Right lobe of liver (tissue), 6 donors: ENCODE measurements around the gene LIG3. TPM values are rescaled to one million over a fixed set of nuclear protein-coding genes. Genes with fewer than 3 reads are reported as not detected.

ENCODE experiments used
- ATAC-seq, 4 donors: fragments of 200-7000 bp; cut with Tn5 transposase; one replicate each; pipeline ENCODE4 v1.9.1; 2020; ENCODE audit warnings: mild to moderate bottlenecking in 4 of 4, moderate library complexity in 4 of 4
- DNase-seq, 3 donors: peaks; one replicate each; pipeline ENCODE4 v3.0.0-alpha.2; 2020
- H3K27ac ChIP-seq, 3 donors: fragments of 200-600 bp; one replicate each; pipeline ENCODE4 v1.8.0; 2022
- H3K27me3 ChIP-seq, 2 donors: fragments of 200-600 bp; one replicate each; pipeline ENCODE4 v1.8.0; 2022
- H3K36me3 ChIP-seq, 4 donors: fragments of 200-600 bp; sonication (generic) in 1 of 4; one replicate each; pipeline versions ENCODE4 v1.5.1 to v1.8.0; 2017 to 2022; ENCODE audit warnings: control low read depth in 1 of 4
- H3K4me1 ChIP-seq, 4 donors: fragments of 200-600 bp; sonication (generic) in 1 of 4; one replicate each; pipeline versions ENCODE4 v1.5.1 to v1.8.0; 2017 to 2022; ENCODE audit warnings: control low read depth in 1 of 4
- H3K4me3 ChIP-seq, 3 donors: fragments of 200-600 bp; one replicate each; pipeline ENCODE4 v1.8.0; 2022
- H3K9me3 ChIP-seq, 4 donors: fragments of 200-600 bp; sonication (generic) in 1 of 4; one replicate each; pipeline versions ENCODE4 v1.5.1 to v1.8.0; 2017 to 2022; ENCODE audit warnings: control low read depth in 1 of 4
- CTCF ChIP-seq, 4 donors: fragments of 200-600 bp in 3 of 4; fragments of 450-650 bp in 1 of 4; IDR thresholded peaks; one replicate each; pipeline versions ENCODE4 v1.5.1 to v1.8.0; 2016 to 2022; ENCODE audit warnings: antibody characterized with exemption in 4 of 4, mild to moderate bottlenecking in 2 of 4
- POLR2A ChIP-seq: fragments of 450-650 bp; IDR thresholded peaks from one replicate; pipeline ENCODE4 v1.6.1; 2017; ENCODE audit warnings: antibody characterized with exemption, mild to moderate bottlenecking
- WGBS: methylation state at CpG from one replicate; pipeline ENCODE4 v1.1.6; 2018; ENCODE audit warnings: low coverage, low lambda C conversion rate; ENCODE audit not compliant: insufficient coverage; ENCODE audit errors: missing lambda C conversion rate; 5-methylcytosine and 5-hydroxymethylcytosine counted together
- intact Hi-C, 2 donors: fragments of 100-400 bp; cut with DNase I; formaldehyde crosslinking; loops; one replicate each; pipeline versions ENCODE4 v1.11.2 to v1.14.1; 2022
- total RNA-seq, 6 experiments: library from RNA; depleted of rRNA in 2 of 6; stranded (reverse); fragments of >200 nt in 2 of 6; fragmentation: NEBNext Ultra II Directional in 3 of 6; extraction: Animal tissue kit (Norgen Biotek cat#: 25700) in 3 of 6; gene quantifications; one replicate each; pipeline versions ENCODE4 v1.1.0 to v1.2.4, GENCODE V29; 2016 to 2023
- donor health status: DM: no; HTN: yes; CAD: no.
- donor health status: DM: no; HTN: no; CAD: no.
- donor health status: DM: no; HTN: no; CAD: no.
- donor health status: DM: no; HTN: yes; CAD: no.
- donor health status: DM: no; HTN: yes; CAD: no.

Gene LIG3
- total RNA-seq, 6 experiments from 2014 or later, result 10.6 to 17.0 (median 12.2) TPM

DNA sequence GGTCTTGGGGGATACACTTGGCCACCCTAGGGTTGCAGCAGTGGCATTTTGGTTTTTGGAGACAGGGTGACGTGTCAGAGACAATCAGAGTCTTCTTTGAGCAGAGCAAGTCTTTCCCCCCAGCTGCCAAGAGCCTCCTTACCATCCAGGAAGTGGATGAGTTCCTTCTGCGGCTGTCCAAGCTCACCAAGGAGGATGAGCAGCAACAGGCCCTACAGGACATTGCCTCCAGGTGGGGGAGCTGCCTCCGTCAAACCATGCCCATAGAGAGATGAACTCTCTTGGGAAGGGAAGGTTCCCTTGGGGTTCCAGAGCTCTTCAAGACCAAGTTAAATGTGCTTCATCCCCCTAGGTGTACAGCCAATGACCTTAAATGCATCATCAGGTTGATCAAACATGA lies 11.3 kb downstream of the LIG3 start:
- Histone ChIP-seq H3K27ac (no peak overlapping the region), H3K27me3 (no peaks in the 10 kb centered on the region), H3K4me1 (no peaks in the 10 kb centered on the region), H3K9me3 (no peaks in the 10 kb centered on the region), H3K36me3 (peaks cover 0 to 61% (median 14%) of the 10 kb centered on the region in 4 donors), H3K4me3 (no peak overlapping the region)
- DNase-seq (no peak), ATAC-seq (no peak)
- WGBS, result 80% methylated on average over 1 of the region's 3 CpGs
- intact Hi-C loops, result loop anchor here (10.0 kb wide), 2 partner anchors 103 to 123 kb away; partner anchors contain the start of gene RAD51D (in 1 of the 2)
- TF ChIP-seq POLR2A, result no peak
- no peak for TF ChIP-seq CTCF (IDR thresholded peaks at IDR 0.05)

DNA sequence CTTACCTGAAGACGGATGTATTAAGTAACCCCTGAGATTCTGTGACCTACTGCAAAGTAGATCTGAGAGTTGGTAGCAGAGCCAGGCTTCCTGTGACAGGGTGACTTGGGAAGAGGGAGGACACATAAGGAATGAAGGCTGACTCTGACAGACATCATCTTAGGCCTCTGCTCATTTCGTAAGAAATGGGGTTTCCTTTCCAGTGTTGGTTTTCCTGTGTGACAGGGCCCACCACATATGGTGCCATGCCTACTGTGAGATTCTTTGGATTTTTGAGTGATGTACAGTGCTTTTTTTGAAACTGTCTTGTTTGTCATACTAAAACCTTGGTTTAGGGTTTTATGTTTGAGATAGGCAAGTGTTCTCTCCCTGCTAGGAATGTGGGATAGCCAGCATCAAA lies 12.7 kb downstream of the LIG3 start:
- Histone ChIP-seq H3K27ac (no peak overlapping the region), H3K27me3 (no peaks in the 10 kb centered on the region), H3K9me3 (no peaks in the 10 kb centered on the region), H3K4me3 (no peak overlapping the region), H3K36me3 (peaks cover 0 to 52% (median 14%) of the 10 kb centered on the region in 4 donors), H3K4me1 (no peaks in the 10 kb centered on the region)
- ATAC-seq, result no peak
- intact Hi-C loops, result loop anchor here (10.0 kb wide), 2 partner anchors 102 to 122 kb away; partner anchors contain the start of gene RAD51D (in 1 of the 2)
- no peak for DNase-seq
- no peak for TF ChIP-seq POLR2A
- no peak for TF ChIP-seq CTCF (IDR thresholded peaks at IDR 0.05)
- 64% methylated on average over 1 of the region's 2 CpGs for WGBS

DNA sequence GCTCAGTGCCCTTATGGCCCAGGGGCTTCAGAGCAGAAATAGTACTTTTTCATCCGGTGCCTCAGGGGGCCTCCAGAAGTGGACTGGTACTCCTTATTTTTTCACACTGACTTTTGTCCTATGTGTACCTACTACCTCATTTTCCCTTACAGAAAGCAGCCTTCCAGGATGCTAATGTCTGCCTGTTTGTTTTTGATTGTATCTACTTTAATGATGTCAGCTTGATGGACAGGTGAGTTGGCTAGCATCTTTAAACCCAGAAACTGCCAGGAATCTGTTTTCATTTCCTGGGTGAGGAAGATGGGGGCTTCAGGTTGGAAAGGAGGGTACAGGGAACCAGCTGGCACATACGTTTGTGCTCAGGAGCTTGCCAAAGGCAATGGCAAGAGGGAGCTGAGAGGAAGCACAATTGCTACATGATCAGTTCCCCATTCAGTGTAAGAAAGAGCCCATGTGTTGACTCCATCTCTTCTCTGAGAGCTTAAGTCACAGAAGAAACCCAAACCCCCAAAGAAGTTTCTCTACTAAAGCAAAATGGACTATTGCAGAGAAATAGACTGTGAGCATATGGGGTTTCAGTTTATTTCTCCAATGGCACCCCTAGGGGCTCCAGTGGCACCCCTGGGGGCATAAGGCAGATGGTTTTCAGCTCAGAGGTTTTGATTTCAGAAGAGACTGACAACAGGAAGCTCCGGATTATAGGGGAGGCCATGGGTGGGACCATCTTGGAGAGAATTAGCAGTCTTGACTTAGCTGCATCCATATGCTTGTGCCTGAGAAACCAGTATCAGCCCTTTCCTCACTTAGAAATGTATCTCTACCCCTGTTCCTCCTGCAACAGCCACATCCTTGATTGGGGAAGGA lies 16.3 kb downstream of the LIG3 start:
- WGBS, result 72% methylated on average over 3 of the region's 3 CpGs
- ATAC-seq (no peak), DNase-seq (no peak)
- Histone ChIP-seq H3K9me3 (no peaks in the 10 kb centered on the region), H3K36me3 (peaks cover 0 to 37% (median 11%) of the 10 kb centered on the region in 4 donors), H3K27me3 (no peaks in the 10 kb centered on the region), H3K4me1 (no peaks in the 10 kb centered on the region), H3K4me3 (no peak overlapping the region), H3K27ac (no peak overlapping the region)
- intact Hi-C loops, result loop anchor here (10.0 kb wide), 2 partner anchors 98 to 118 kb away; partner anchors contain the start of gene RAD51D (in 1 of the 2)
- TF ChIP-seq POLR2A (no peak), CTCF (IDR thresholded peaks at IDR 0.05) (no peak)

- no peak for TF ChIP-seq POLR2A
- no peak for TF ChIP-seq CTCF (IDR thresholded peaks at IDR 0.05)
- Histone ChIP-seq H3K36me3 (peaks cover 0 to 30% (median 7%) of the 10 kb centered on the region in 4 donors), H3K4me1 (no peaks in the 10 kb centered on the region), H3K27ac (no peak overlapping the region), H3K4me3 (no peak overlapping the region), H3K27me3 (no peaks in the 10 kb centered on the region), H3K9me3 (no peaks in the 10 kb centered on the region)
- peak in 3 of 4 donors; percentile 9 to 43 (median 13) for ATAC-seq
- DNase-seq, result no peak
- WGBS, result 66% methylated on average over 9 of the region's 11 CpGs
- intact Hi-C loops, result loop anchor here (10.0 kb wide), 2 partner anchors 97 to 117 kb away; partner anchors contain the start of gene RAD51D (in 1 of the 2)
These were observed 17.1 kb downstream of the LIG3 start for GRCh38 chr17:34997355-34997862.
